Activated B cell treated with CpG ODN at 0.5 μM for 24 hours (primary cell): ENCODE measurements around the gene KTN1. TPM values are rescaled to one million over a fixed set of nuclear protein-coding genes. Genes with fewer than 3 reads are reported as not detected.

Experiments
- ATAC-seq: fragments of 200-7000 bp; cut with Tn5 transposase; one replicate; pipeline ENCODE4 v1.10.0; 2021; ENCODE audit warnings: low read depth, mild to moderate bottlenecking, moderate library complexity
- CTCF ChIA-PET: fragments of 350-600 bp; sonication (Branson Sonifier 250); formaldehyde crosslinking; loops from one replicate; lab custom pipeline; 2021; ENCODE audit warnings: antibody characterized with exemption; lab: Charles Lee
- POLR2A ChIA-PET: fragments of 350-600 bp; sonication (Branson Sonifier 250); formaldehyde crosslinking; loops from one replicate; lab custom pipeline; 2021; ENCODE audit warnings: antibody characterized with exemption; lab: Charles Lee
- DNase-seq: peaks from one replicate; pipeline ENCODE4 v3.0.0; 2022
- H3K27ac Mint-ChIP-seq: one replicate; pipeline ENCODE4 v1.8.0; 2020; ENCODE audit warnings: mixed read lengths
- H3K27me3 Mint-ChIP-seq: one replicate; pipeline ENCODE4 v1.8.0; 2021; ENCODE audit warnings: mixed read lengths
- H3K36me3 Mint-ChIP-seq: one replicate; pipeline ENCODE4 v1.8.0; 2021; ENCODE audit warnings: low read depth, mixed read lengths
- H3K4me1 Mint-ChIP-seq: one replicate; pipeline ENCODE4 v1.8.0; 2021; ENCODE audit warnings: mixed read lengths
- H3K4me3 Mint-ChIP-seq: one replicate; pipeline ENCODE4 v1.8.0; 2020; ENCODE audit warnings: mild to moderate bottlenecking, mixed read lengths
- H3K9me3 Mint-ChIP-seq: one replicate; pipeline ENCODE4 v1.8.0; 2020; ENCODE audit warnings: mixed read lengths
- intact Hi-C: fragments of 100-400 bp; cut with micrococcal nuclease; formaldehyde crosslinking; loops from one replicate; pipeline ENCODE4 v1.15.1; 2024
- total RNA-seq: library from RNA; stranded (reverse); gene quantifications from 2 replicates; pipeline ENCODE4 v1.2.3, GENCODE V29; 2022
- TF ChIP-seq, protein P1 (sequence below): fragments of 200-600 bp; IDR thresholded peaks from one replicate; pipeline ENCODE4 v1.8.0; 2022; ENCODE audit warnings: antibody characterized with exemption, mild to moderate bottlenecking

KTN1 gene
- total RNA-seq, 1 donor from 2014 or later = 116 TPM

DNA sequence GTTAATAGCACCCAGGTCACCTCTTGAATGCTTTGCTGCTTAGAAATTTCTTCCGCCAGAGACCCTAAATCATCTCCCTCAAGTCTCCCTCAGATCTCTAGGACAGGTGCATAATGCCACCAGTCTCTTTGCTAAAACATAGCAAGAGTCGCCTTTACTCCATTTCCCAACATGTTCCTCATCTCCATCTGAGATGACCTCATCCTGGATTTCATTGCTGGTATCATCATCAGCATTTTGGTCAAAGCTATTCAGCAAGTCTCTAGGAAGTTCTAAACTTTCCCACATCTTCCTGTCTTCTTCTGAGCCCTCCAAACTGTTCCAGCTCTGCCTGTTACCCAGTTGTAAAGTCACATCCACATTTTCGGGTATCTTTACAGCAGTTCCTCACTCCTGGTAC, 41.0 kb downstream of the KTN1 start:
- no peaks in the 10 kb centered on the region for H3K27me3 Mint-ChIP-seq
- DNase-seq (no peak), ATAC-seq (no peak)
- POLR2A ChIA-PET = no interaction called here
- H3K4me3 Mint-ChIP-seq = no peak overlapping the region
- TF ChIP-seq, protein P1, sequence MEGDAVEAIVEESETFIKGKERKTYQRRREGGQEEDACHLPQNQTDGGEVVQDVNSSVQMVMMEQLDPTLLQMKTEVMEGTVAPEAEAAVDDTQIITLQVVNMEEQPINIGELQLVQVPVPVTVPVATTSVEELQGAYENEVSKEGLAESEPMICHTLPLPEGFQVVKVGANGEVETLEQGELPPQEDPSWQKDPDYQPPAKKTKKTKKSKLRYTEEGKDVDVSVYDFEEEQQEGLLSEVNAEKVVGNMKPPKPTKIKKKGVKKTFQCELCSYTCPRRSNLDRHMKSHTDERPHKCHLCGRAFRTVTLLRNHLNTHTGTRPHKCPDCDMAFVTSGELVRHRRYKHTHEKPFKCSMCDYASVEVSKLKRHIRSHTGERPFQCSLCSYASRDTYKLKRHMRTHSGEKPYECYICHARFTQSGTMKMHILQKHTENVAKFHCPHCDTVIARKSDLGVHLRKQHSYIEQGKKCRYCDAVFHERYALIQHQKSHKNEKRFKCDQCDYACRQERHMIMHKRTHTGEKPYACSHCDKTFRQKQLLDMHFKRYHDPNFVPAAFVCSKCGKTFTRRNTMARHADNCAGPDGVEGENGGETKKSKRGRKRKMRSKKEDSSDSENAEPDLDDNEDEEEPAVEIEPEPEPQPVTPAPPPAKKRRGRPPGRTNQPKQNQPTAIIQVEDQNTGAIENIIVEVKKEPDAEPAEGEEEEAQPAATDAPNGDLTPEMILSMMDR = no peak
- H3K27ac Mint-ChIP-seq = no peak overlapping the region
- H3K4me1 Mint-ChIP-seq = peaks cover 2% of the 10 kb centered on the region
- H3K36me3 Mint-ChIP-seq = peaks cover 87% of the 10 kb centered on the region
- CTCF ChIA-PET = no interaction called here
- H3K9me3 Mint-ChIP-seq = peaks cover 18% of the 10 kb centered on the region
- intact Hi-C loops = no loop called here

DNA sequence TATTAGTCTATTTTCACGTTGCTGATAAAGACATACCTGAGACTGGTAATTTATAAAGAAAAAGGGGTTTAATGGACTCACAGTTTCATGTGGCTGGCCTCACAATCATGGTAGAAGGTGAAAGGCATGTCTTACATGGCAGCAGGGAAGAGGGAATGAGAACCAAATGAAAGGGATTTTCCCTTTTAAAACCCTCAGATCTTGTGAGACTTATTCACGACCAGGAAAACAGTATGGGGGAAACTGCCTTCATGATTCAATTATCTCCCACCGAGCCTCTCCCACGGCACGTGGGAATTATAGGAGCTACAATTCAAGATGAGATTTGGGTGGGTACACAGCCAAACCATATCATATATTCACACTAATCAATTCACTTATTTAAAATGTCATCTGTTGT, 41.4 kb downstream of the KTN1 start:
- TF ChIP-seq, protein P1 = no peak
- H3K9me3 Mint-ChIP-seq = peaks cover 18% of the 10 kb centered on the region
- peaks cover 87% of the 10 kb centered on the region for H3K36me3 Mint-ChIP-seq
- CTCF ChIA-PET = no interaction called here
- no peak overlapping the region for H3K4me3 Mint-ChIP-seq
- POLR2A ChIA-PET = no interaction called here
- H3K27me3 Mint-ChIP-seq = no peaks in the 10 kb centered on the region
- intact Hi-C loops = no loop called here
- no peak for DNase-seq
- peaks cover 2% of the 10 kb centered on the region for H3K4me1 Mint-ChIP-seq
- no peak overlapping the region for H3K27ac Mint-ChIP-seq
- ATAC-seq = no peak

DNA sequence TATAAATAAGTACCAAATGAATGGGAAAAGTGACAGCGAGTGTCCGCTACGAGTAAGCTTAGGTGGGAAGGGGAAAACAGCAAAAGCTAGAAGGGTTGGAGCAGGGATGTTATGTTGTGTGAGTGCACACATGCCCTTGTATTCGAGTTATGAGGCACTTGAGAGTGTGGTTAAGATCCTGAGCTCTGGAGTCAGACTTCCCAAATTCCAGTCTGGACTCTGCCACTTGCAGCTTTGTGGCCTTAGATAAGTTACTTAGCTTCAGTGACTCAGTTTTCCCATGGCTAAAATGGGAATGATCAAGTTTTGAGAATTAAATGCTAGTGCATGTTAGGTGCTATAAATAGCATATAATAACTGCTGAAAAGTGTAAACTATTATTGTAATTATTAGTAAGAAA, 44.9 kb downstream of the KTN1 start:
- ATAC-seq (no peak), DNase-seq (no peak)
- H3K36me3 Mint-ChIP-seq = peaks cover 86% of the 10 kb centered on the region
- POLR2A ChIA-PET = no interaction called here
- TF ChIP-seq, protein P1 = no peak
- H3K27me3 Mint-ChIP-seq = no peaks in the 10 kb centered on the region
- H3K27ac Mint-ChIP-seq = no peak overlapping the region
- H3K9me3 Mint-ChIP-seq = peaks cover 7% of the 10 kb centered on the region
- peaks cover 2% of the 10 kb centered on the region for H3K4me1 Mint-ChIP-seq
- intact Hi-C loops = no loop called here
- H3K4me3 Mint-ChIP-seq = no peak overlapping the region
- CTCF ChIA-PET = interaction anchor here (1.5 kb wide), 1 partner anchor 179 kb away, joined by 3 read pairs; no protein-coding TSS in a partner anchor

DNA sequence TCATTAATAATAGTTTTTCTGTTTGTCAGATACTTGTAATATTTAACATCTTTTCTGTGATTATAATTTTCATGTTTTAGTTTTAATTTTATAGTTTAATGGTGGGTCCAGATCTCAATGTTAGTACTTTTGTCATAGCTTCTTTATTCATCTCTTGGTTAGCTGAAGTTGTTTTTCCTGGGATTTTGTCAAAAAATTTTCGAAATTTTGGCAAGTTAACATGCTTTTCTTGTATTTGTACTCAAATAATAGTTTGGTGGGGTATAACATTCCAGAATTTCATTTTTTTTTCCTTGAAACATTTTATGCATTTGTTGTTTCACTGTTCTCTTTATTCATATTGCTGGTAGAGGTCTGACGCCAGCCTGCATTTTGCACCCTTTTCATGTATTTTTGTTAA, 45.5 kb downstream of the KTN1 start:
- peaks cover 3% of the 10 kb centered on the region for H3K9me3 Mint-ChIP-seq
- intact Hi-C loops = no loop called here
- TF ChIP-seq, protein P1 = no peak
- H3K27me3 Mint-ChIP-seq = no peaks in the 10 kb centered on the region
- ATAC-seq = no peak
- no peak for DNase-seq
- POLR2A ChIA-PET = no interaction called here
- H3K27ac Mint-ChIP-seq = no peak overlapping the region
- H3K4me3 Mint-ChIP-seq = no peak overlapping the region
- CTCF ChIA-PET = no interaction called here
- peaks cover 86% of the 10 kb centered on the region for H3K36me3 Mint-ChIP-seq
- H3K4me1 Mint-ChIP-seq = peaks cover 2% of the 10 kb centered on the region

DNA sequence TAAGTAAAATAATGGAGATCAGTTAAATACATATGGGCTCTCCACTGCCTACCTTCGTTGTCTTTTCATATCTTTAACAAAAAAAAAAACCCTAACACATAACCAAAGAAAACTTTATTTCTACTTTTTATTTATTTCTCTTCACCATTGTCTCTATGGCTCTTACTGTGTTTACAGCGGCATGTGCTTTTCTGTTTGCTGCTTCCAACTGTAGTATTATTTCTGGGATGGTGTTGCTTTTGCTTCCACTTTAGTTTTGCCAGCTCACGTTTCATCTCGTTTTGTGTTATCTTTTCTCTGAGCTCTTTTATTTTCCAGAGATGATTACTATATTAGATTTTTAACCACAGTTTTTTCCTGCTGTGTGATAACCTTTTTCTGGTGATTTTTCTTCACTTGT, 46.1 kb downstream of the KTN1 start:
- peaks cover 84% of the 10 kb centered on the region for H3K36me3 Mint-ChIP-seq
- POLR2A ChIA-PET = no interaction called here
- H3K27me3 Mint-ChIP-seq = no peaks in the 10 kb centered on the region
- no peaks in the 10 kb centered on the region for H3K9me3 Mint-ChIP-seq
- H3K4me3 Mint-ChIP-seq = no peak overlapping the region
- TF ChIP-seq, protein P1 = no peak
- no peak overlapping the region for H3K27ac Mint-ChIP-seq
- DNase-seq (no peak), ATAC-seq (no peak)
- intact Hi-C loops = no loop called here
- peaks cover 2% of the 10 kb centered on the region for H3K4me1 Mint-ChIP-seq
- CTCF ChIA-PET = no interaction called here
